ENCODE results near the gene SENP3.
A peak's percentile ranks its signal among the peaks of the same experiment; 100 is the strongest.
"Not testable (repeated sequence)": the region's sequence is repeated elsewhere in the genome, so short reads cannot be mapped to it uniquely, and the experiment has no call there.

Gene SENP3

DNA sequence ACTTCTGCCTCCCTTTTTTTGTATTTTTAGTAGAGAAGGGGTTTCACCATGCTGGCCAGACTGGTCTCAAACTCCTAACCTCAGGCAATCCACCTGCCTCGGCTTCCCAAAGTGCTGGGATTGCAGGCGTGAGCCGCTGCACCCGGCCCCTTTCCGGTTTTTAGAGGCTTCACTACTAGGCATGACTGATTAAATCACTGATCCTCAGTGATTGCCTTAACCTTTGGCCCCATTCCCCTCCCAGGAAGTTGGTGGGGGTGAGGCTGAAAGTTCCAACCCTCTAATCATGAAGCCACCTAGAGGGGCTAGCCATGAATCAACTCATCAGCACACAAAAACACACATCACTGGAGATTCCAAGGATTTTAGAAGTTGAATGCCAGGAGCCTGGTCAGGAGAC is 35.8 kb downstream of the SENP3 start:
- not testable (repeated sequence) for DNase-seq (ENCODE audit: low read depth in 3 of 3)

DNA sequence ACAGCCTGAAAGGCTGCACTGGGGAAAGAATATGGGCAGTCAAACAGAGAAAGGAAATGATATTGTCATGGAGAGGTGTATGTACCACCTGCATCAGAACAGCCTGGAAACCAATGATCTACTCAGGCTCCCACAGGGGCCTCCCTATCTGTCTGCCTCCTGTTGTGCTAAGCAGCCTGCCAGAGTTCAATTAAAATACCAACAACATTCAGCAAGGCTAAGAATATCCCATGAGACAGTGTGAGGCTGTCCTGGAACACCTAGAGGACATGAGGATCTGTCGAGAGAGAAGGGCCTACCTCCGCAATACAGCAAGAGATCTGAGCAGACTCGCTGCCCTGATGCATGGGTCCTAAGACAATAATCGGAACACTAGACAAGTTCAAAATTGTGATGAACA is 44.6 kb downstream of the SENP3 start:
- no peak for DNase-seq (ENCODE audit: low read depth in 3 of 3)

DNA sequence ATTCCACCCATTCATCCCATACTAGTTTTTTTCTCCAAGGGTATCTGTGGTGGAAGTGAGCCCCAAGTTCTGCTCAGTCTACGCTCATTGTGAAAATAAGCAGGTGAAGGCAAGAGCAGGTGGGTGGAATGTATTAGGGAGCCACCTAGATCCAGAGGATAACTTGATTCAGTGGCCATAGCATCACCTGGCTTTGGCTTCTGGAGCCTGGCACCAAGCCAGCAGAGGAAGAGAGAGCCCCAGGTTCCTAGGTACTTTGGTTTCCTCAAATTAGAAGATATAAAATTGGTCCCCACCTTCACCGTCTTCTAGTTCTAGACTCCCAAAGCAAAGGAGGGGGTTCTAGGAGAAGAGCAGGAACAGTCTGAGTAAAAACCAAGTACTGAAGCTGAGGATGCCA is 48.9 kb downstream of the SENP3 start:
- DNase-seq (ENCODE audit: low read depth in 3 of 3): no peak

DNA sequence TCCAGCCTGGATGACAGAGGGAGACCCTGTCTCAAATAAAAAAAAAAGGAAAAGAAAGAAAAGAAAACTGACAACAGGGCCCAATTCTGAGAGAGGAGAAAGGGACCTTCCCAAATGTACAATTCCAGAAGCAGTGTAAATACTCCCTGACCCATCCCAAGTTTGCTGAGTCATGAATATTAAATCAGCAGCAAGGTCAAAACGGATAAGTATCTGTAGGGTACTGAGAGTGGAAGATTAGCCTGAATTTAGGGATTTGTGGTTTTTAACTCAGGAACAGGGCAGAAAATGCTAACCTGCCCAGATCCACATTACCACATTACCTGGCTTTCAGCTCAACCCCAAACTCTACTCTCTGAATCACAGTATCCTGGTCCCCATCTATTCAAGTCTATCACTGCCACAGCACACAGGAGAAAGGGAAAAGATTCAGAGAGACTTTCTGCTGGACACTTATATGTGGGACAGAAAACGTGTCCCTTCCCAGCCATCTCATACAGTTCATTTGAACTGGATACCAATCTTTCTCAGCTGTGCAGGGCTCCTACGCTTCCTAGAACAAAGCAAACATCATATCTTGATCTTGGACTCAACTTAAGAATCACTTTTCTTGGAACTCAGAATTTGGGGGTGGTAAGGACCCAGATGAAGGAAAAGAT is 50.0 kb downstream of the SENP3 start:
- no peak for DNase-seq (ENCODE audit: low read depth in 3 of 3)

DNA sequence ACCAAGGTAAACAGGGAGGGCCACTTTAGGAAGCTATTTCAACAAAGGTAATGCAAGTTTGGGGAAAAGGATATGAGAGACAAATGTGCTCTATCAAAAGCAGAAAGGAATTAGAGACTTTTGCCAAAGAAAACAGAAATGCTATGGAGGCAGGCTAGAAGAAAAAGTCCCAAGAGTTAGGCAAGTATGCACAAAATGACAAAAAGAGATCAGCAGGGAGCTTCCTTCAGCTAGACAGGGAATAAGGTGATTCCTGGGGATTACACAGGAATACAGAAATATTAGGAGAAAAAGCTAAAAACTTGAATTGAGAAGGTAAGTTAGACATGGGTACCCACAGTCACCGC is 50.5 kb downstream of the SENP3 start:
- DNase-seq (ENCODE audit: low read depth in 3 of 3): no peak

DNA sequence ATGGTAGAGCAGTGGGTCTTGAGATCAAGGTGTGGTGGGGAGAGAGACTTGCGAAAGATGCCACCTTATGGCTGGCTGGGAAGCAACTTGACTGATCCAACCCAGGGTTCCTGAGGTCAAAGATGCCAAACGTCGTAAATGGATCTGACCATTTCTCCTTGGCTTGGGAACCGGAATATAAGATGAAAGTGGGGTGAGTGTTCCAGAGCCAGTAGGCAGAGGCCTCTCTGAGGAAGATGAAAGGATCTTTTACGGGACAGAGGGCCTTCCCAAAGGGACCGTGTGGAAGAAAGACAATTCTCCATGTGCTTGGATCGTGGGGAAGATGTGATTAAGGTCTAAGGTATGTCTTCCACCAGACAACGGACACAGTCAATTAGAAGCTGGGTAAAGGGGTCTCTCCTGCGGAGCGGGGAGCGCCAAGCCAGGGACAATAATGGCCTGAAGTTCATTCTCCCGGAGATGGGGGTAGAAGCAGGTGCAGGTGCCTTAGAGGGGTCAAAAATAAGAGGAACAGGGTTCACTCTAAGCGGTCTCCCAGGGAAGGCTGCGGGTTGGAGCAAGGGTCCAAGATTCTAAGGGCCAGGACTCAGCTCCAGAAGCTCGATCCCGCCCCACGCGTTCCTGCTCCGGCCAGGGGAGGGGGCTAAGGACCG is 52.2 kb downstream of the SENP3 start:
- no peak for DNase-seq (ENCODE audit: low read depth in 3 of 3)

DNA sequence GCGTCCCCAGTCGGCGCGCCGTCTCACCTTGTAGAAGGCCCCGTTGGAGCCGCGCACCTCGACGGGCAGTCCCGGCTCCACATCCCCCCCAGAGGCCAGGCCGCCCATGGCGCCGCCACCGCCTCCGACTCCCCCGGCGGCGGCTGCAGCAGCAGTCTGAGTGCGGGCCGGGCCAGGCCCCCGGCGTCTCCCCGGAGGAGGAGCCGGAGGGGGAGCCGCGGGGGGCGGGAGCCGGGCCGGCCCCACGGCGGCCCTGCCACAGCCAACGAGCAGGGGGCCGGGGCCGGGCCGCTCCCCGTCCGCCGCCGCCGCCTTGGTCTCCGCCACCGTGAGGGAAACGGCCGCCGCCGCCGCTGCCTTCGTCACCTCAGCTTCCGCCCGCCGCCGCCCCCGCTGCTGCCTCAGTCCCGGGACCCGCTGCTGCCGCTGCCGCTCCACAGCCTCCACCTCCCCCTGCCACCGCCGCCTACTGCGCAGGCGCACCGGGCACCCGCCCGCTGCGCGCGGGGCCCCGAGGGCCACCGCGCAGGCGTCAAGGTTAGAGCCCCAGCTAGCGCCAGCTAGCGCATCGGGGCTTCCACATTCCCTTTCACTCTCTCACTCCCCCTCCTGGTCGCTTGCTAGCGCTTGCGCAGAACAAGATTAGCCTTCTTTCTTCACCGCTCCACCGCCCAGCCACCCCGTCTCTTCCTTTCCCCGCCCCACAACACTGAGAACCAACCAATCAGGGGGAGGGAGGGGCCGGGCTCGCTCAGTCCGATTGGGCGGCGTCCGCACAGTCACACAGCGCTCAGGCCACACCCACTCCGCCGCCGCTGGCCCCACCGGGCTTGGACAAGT is 52.9 kb downstream of the SENP3 start, which contains the start of gene FXR2:
Gene FXR2, minus strand, starts transcription at position 473 of the 840 bp plus-strand sequence. Its CDS starts 365 bp downstream, at position 108.
- DNase-seq (ENCODE audit: low read depth in 3 of 3): peak; percentile 94 to 98 (median 98)

DNA sequence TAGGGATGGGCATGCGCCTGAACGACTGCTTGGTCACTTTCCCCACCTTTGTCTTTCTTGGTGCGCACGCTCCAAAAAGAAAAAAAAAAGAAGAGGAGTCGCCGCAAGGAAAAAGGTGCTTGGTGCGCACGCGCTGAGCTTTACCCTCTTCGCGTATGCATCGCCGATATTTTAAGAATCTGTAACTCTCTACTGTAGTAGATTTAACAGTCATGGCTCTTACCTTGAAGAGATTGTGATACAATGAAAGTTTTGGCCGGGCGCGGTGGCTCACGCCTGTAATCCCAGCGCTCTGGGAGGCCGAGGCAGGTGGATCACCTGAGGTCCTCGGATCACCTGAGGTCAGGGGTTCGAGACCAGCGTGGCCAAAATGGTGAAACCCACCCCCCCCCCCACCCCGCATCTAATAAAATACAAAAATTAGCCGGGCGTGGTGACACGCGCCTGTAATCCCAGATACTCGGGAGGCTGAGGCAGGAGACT is 53.6 kb downstream of the SENP3 start:
- DNase-seq (ENCODE audit: low read depth in 3 of 3): peak in 1 of 3 experiments; percentile 10

DNA sequence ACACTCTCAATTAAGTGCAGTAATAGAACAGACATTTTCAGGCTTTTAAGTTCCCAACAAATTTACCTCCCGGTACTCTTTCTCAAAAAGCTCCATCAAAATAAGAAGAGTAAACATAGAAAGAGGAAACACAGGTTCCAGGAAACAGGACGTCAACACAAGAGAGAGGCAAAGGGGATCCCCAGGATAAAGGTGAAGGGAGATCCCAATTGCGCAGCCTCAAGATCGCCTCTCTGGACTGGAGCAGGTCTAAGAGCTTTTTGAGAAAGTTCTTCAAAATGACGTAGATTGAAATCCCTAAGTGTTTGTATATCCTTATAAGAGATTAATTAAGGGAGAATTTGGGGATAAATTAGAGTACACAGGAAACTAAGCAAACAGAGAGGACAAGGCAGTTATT is 56.9 kb downstream of the SENP3 start:
- no peak for DNase-seq (ENCODE audit: low read depth in 3 of 3)

DNA sequence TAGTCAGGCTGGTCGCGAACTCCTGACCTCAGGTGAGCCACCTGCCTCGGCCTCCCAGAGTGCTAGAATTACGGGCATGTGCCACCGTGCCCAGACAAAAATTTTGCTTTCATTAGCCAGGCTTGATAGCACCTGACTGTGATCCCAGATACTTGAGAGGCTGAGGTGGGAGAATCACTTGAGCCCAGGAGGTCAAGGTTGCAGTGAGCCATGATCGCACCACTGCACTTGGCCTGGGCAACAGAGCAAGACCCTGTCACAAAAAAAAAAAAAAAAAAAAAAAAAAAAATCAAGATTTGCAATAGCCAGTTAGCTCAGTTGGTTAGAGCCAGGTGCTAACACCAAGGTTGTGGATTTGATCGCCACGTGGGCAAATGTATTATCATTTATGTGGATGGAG is 59.1 kb downstream of the SENP3 start:
- no peak for DNase-seq (ENCODE audit: low read depth in 3 of 3)

Data from stimulated activated CD4-positive, alpha-beta T cell treated with anti-CD3 and anti-CD28 coated beads, TNF-alpha, amount 100 ng/mL, for 4 hours (primary cell).